LHCN-M2 (cell line): ENCODE data around the gene KLHL26. TPM values are rescaled to one million over a fixed set of nuclear protein-coding genes. Genes with fewer than 3 reads are reported as not detected.
A peak's percentile ranks its signal among the peaks of the same experiment; 100 is the strongest.

Experiments used
- DNase-seq: peaks from one replicate; pipeline ENCODE4 v3.0.0-alpha.2; 2012; ENCODE audit warnings: low read depth
- total RNA-seq: library from RNA; depleted of rRNA; stranded (reverse); fragments of >200 nt; gene quantifications from 2 replicates; pipeline ENCODE4 v1.2.3, GENCODE V29; 2014

KLHL26 gene
- total RNA-seq, 1 experiment from 2014 or later, result 3.3 TPM

- DNase-seq, result no peak
Observed at GRCh38 chr19:18685597-18686190, 48.9 kb downstream of the KLHL26 start.

- DNase-seq, result no peak
Observed at GRCh38 chr19:18687740-18688465, 51.1 kb downstream of the KLHL26 start.

GRCh38 chr19:18696023-18696422 lies 59.2 kb downstream of the KLHL26 start:
- DNase-seq, result no peak

GRCh38 chr19:18697680-18698079 lies 60.9 kb downstream of the KLHL26 start:
- no peak for DNase-seq

DNA sequence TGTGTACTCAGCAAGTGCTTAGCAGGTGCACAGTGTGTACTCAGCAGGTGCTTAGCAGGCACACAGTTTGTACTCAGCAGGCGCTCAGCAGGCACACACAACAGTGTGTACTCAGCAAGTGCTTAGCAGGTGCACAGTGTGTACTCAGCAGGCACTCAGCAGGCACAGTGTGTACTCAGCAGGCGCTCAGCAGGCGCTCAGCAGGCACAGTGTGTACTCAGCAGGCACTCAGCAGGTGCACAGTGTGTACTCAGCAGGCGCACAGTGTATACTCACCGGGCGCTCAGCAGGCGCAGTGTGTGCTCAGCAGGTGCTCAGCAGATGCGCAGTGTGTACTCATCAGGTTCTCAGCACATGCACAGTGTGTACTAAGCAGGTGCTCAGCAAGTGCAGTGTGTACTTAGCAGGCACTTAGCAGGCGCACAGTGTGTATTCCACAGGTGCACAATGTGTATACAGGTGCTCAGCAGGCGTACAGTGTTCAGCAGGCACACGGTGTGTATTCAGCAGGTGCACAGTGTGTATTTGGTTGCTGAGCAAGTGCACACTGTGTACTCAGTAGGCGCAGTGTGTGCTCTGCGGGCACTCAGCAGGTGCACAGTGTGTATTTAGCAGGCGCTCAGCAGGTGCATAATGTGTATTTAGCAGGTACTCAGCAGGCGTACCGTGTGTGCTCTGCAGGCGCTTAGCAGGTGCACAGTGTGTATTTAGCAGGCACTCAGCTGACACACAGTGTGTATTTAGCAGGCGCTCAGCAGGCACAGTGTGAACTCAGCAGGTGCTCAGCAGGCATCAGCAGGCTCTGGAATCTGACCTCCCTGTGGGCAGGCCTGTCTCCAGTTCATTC lies 61.7 kb downstream of the KLHL26 start:
- no peak for DNase-seq

DNA sequence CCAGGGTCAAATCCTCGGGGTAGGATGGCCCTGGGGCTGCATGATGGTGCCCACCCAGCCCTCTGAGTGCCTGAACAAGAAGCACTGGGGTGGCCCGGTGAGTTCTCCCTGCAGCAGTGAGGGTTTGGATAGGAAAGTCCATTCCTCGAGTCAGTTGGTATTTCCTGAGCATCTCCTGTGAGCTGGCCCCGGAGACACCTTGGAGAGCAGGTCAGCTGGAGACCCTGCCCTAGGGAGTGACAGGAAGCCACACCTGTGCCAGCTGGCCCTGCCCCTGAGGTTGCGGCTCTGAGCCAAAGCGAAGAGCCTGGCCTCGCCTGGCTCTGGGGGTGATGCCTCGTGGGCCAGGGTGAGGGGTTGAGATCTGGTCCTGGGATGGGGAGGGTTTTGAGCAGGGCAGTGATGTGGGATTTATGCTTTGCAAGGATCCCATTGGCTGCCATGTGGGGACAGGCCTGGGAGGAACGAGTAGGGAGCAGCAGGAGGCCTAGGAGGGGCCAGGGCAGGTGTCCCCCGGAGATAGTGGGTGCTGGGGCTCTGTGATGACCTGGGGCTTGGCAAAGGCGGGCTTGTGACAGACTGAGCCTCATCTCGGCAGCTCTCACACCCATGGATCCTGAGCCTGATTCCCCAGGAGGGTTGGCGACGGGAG lies 62.7 kb downstream of the KLHL26 start:
- no peak for DNase-seq

GRCh38 chr19:18700501-18701249 lies 63.8 kb downstream of the KLHL26 start:
- DNase-seq, result peak; percentile 47

- DNase-seq, result no peak
Observed at GRCh38 chr19:18701250-18701608, 64.4 kb downstream of the KLHL26 start.

- DNase-seq, result no peak
Observed at GRCh38 chr19:18704054-18704453, 67.2 kb downstream of the KLHL26 start.

- DNase-seq, result no peak
Observed at GRCh38 chr19:18704971-18705370, 68.1 kb downstream of the KLHL26 start.

DNA sequence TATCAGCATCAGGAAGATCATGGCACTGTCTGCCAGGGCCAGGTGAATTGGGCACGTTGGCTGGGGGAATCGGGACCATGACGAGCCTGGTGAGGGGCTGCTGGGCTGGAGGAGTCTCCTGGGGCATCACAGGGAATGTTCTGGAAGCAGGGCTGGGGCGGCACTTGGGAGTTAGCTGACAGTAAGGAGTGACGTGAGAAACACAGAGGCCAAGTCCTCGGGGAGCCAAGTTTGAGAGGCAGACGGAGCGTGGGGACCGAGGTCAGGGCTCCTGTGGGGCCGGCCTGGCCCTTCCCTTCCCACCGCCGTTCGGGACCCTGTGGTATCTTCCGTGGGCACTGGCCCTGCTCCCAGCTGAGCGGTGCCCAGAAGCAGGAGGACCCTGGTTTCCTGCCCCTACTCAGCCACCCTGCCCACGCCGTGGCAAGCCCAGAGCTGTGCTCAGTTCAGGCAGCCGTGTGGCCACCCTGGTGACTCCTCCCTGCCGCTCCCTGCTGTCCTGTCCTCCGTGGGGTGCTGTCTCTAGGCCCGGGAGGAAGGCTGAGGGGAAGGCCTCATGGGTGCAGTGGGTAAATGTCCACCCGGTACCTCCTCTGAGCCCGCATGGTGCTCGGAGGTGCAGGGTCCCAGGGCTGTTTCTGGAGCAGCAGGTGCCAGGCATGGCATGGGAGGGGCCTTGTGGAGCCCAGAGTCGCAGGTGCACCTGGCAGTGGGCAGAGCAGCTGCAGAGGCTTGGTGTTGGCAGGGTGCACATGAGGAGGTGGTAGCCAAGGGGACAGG lies 71.8 kb downstream of the KLHL26 start:
- no peak for DNase-seq

DNA sequence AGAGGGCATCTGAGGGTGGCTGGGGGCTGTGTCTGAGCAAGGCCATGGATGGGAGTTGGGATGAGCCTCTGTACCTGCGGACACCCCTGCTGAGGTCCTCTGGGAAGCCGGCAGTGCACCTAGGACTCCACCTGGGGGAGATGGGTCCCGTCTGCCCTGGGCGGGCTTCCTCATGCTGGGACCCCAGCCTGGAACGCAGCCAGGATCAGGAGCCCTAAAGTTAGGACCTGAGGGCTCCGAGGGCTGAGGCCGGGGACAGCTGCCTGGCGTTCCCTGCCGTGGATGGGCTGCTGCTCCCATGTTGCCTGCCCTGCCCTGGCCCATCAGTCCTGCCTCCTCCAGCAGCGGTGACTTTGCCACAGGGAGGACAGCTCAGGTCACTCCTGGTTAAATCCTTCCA lies 72.7 kb downstream of the KLHL26 start:
- no peak for DNase-seq

- no peak for DNase-seq
Observed at GRCh38 chr19:18710186-18710585, 73.4 kb downstream of the KLHL26 start.

DNA sequence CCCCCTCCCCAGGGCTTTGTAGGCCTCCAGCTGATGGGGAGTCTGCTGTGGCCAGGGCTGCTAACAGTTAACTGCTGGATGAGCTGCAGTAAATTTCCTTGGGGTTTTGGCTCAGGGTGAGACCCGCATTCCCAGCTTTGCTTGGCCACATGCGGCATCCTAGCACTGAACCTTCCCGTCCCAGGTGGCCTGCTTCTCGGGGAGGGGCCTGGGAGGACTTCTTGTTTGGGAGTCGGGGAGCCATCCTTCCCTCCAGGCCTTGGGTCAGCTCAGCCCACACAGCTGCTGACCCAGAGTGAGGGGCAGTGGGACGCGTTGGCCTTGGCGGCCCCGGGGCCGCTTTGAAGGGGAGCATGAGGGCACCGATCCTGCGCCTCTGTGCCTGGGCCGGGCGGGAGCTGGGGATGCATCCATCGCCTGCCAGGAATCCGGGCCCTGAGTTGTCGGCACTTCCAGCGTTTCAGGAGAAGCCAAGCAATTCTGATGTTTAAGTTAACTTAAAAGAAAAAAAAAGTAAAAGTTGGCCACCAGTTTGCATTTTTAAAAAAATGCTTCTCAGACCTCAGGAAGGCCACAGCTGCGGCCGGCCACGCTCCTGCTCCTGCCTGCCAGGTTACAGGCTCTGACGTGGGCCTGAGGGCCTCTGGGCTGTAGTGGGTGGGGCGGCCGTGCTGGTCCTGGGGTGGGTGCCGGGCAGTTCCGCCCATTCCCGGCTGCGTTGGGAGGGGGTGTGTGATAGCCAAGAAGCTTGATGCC lies 74.3 kb downstream of the KLHL26 start:
- DNase-seq, result no peak

DNA sequence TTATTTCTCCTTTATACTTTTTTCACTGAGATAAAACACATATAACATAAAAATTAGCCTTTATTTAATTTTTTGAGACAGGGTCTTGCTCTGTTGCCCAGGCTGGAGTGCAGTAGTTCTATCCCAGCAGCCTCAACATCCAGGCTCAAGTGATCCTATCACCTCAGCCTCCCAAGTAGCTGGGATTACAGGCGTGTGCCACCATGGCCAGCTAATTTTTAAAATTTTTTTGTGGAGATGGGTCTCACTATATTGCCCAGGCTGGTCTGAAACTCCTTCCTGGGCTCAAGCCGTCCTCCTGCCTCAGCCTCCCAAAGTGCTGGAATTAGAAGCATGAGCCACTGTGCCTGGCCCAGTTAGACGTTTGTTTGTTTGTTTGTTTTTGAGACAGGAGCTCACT lies 75.1 kb downstream of the KLHL26 start:
- no peak for DNase-seq

DNA sequence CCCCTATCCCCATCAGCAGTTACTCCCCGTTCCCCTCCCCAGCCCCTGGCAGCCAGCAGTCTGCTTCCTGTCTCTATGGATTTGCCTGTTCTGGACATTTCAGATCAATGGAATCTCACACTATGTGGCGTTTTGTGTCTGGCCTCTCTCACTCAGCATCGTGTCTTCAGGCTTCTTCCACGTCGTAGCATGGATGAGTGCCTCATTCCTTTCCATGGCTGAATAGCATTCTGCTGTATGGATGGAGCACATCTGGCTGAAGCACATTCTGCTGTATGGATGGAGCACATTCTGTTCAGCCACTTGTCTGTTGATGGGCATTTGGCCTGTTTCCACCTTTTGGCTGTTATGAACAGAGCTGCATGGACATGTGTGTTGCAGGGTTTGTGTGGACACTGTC lies 76.2 kb downstream of the KLHL26 start:
- DNase-seq, result no peak

- no peak for DNase-seq
Observed at GRCh38 chr19:18713550-18714117, 76.8 kb downstream of the KLHL26 start.

DNA sequence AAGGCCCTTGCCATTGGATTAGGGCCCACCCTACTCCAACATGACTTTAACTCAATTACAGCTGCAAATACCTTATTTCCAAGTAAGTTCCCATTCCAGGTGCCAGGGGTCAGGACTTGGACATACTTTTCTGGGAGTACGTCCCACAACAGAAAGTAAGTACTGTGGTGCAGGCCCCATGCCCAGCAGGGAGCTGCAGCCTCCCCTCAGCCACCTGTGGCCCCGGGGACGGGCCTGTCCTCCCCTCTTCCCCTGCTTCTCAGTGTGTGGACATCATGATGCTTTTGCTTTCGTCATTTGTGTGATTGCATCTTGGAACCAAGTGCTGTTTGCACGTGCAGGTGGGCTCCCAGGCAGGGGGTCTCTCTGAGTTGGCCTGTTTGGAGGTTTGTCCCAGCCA lies 78.6 kb downstream of the KLHL26 start:
- no peak for DNase-seq

GRCh38 chr19:18716857-18717256 lies 80.0 kb downstream of the KLHL26 start:
- DNase-seq, result no peak

DNA sequence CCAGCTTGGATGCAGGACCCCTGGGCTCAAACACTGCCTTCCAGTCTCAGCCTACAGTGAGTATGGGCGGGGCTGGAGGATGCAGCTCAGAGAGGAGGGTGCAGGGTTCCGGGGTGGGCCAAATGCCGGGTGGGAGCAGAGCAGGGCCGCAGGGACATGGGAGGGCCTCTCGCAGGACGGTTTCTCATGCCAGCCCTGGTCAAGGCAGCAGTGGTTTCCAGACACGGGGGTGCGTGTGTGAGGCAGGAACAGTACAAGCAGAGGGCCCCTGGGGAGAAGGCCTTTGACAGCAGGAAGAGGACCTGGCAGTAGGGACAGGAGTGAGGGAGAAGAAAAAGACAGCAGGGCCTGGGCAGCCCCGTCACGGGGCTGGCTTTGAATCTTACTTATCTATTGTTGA lies 80.8 kb downstream of the KLHL26 start:
- no peak for DNase-seq
